Calu3 (cell line): ENCODE results near the gene TNS1. TPM values are rescaled to one million over a fixed set of nuclear protein-coding genes. Genes with fewer than 3 reads are reported as not detected.

Experiments used
- BruUV-seq: library from RNA; stranded (reverse); fragments of 400-500 nt; replicated peaks from 2 replicates; lab custom pipeline; 2021; lab: Mats Ljungman, UMichigan
- CTCF ChIA-PET: fragments of 300-600 bp; sonication (Branson Sonifier 250); formaldehyde crosslinking; loops from one replicate; lab custom pipeline; 2022; ENCODE audit warnings: antibody characterized with exemption; lab: Charles Lee
- DNase-seq: peaks from one replicate; pipeline ENCODE4 v3.0.0; 2022
- H3K27ac Mint-ChIP-seq: one replicate; pipeline ENCODE4 v1.8.0; 2022; ENCODE audit warnings: mixed read lengths; ENCODE audit not compliant: unreplicated experiment
- H3K27me3 Mint-ChIP-seq: one replicate; pipeline ENCODE4 v1.8.0; 2022; ENCODE audit warnings: mixed read lengths; ENCODE audit not compliant: unreplicated experiment
- H3K36me3 Mint-ChIP-seq: one replicate; pipeline ENCODE4 v1.8.0; 2022; ENCODE audit warnings: mild to moderate bottlenecking, moderate library complexity, mixed read lengths; ENCODE audit not compliant: insufficient read depth, unreplicated experiment
- H3K4me1 Mint-ChIP-seq: one replicate; pipeline ENCODE4 v1.8.0; 2022; ENCODE audit warnings: mild to moderate bottlenecking, low read depth, mixed read lengths; ENCODE audit not compliant: unreplicated experiment
- H3K4me3 Mint-ChIP-seq: one replicate; pipeline ENCODE4 v1.8.0; 2022; ENCODE audit warnings: mild to moderate bottlenecking, low read depth, moderate library complexity, mixed read lengths; ENCODE audit not compliant: unreplicated experiment
- H3K9me3 Mint-ChIP-seq: one replicate; pipeline ENCODE4 v1.8.0; 2022; ENCODE audit warnings: low read depth, mixed read lengths; ENCODE audit not compliant: unreplicated experiment
- CTCF ChIP-seq: fragments of 200-600 bp; IDR thresholded peaks from one replicate; pipeline ENCODE4 v1.8.0; 2022; ENCODE audit warnings: antibody characterized with exemption; ENCODE audit not compliant: unreplicated experiment
- intact Hi-C: fragments of 100-400 bp; cut with micrococcal nuclease; formaldehyde crosslinking; loops from one replicate; pipeline ENCODE4 v1.10.0; 2022; ENCODE audit not compliant: unreplicated experiment
- total RNA-seq: library from RNA; stranded (reverse); gene quantifications from 2 replicates; pipeline ENCODE4 v1.2.3, GENCODE V29; 2022

Gene TNS1
- total RNA-seq, 1 experiment from 2014 or later, result 2.2 TPM

DNA sequence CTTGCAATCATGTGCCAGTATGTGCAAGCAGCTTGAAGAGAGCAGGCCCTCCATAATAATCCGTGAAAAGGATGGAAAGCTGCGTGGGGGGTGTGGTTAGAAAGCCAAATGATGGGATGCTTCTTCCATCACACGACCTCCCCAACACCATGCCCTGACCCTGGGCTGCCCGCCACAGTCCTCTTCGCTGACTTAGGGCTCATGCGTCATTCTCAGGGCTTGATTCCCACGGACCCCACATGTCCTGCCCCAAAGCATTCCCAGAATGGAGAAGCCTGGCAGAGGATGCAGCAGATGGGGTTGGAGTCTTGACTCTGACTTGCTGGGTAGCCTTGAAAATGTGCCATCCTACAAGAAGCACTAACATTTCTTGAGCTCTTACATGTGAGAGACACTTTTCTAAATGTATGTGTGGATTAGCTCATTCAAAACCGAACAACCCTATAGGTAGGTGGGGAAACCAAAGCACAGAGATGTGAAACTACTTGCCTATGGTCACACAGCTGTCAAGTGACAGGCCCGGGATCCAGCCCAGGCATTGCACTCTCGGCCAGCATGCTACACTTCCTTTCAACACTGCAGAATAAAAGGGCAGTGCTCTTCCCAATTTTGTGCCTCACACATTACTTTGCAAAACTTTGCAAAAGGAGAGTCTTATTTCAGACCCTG, 3.7 kb downstream of the TNS1 start:
- H3K27ac Mint-ChIP-seq, result no peak overlapping the region
- H3K9me3 Mint-ChIP-seq, result no peaks in the 10 kb centered on the region
- intact Hi-C loops, result no loop called here
- no peaks in the 10 kb centered on the region for H3K36me3 Mint-ChIP-seq
- no peak for TF ChIP-seq CTCF
- DNase-seq, result no peak
- peaks cover 12% of the 10 kb centered on the region for H3K4me1 Mint-ChIP-seq
- H3K27me3 Mint-ChIP-seq, result peaks cover 80% of the 10 kb centered on the region
- BruUV-seq, result no TSS peak
- H3K4me3 Mint-ChIP-seq, result no peak overlapping the region
- CTCF ChIA-PET, result no interaction called here

DNA sequence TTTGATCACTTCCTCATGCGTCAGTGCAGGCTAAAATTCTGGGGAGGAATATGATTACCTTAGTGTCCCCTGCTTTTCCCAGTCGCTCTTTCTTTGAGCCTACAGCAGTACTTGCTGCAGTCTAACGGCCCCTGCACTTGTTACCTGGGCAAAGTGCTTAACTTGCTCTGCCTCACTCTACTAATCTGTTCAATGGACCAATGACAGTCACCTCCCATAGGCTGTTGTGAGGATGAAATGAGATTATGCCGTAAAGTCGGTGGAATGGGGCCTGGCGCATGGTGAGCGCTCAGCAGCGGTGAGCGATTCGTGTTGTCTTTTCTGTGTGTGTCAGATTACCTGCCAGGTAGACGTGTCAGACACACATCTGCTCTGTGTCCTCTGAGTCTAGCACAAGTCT, 5.3 kb downstream of the TNS1 start:
- no peak for TF ChIP-seq CTCF
- intact Hi-C loops, result no loop called here
- Mint-ChIP-seq H3K27ac (no peak overlapping the region), H3K27me3 (peaks cover 73% of the 10 kb centered on the region), H3K36me3 (no peaks in the 10 kb centered on the region), H3K4me1 (peaks cover 24% of the 10 kb centered on the region), H3K4me3 (no peak overlapping the region), H3K9me3 (no peaks in the 10 kb centered on the region)
- no TSS peak for BruUV-seq
- no peak for DNase-seq
- CTCF ChIA-PET, result no interaction called here

DNA sequence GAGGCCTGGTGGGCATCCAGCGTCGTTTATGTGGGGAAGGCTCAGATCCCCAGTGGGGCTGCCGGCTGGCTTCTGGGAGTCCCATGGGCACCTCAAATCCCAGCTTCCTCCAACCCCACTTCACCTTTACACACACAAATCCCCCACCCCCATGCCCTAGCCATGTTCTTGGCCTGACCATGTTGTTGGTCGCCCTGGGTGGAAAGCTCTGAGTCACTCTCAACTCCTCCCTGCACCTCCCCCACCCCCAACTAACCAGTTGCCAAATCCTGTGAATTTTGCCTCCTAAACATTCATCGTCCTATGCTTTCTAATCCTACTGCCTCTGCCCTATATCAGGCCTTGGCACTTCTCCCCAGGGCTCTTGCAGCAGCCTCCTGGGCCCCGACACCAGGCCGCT, 6.4 kb downstream of the TNS1 start:
- CTCF ChIA-PET, result no interaction called here
- BruUV-seq, result no TSS peak

DNA sequence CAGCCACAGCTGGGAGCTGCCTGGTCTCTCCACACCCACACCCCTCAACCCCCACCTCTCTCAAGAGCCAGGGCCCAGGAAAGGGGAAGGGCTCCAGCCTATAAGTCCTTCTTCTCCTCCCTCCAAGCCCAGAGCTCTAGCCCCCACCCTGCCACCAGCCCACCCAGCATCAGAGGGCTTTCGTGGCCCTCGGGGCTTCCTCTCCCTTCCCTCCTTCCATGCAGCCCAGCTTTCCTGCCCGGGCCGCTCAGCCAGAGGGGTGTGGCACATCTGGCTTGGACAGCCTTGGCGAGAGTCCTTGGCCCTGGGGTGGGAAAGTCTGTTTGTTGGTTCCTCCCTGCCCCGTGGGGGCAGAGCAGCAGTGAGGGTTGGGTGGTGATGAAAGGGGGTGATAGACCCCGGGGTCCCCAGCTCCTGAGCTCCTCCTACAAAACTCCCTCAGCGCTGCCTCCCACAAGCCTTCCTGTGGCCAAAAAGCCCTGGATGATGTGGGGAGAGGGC, 7.0 kb downstream of the TNS1 start:
- no TSS peak for BruUV-seq
- Mint-ChIP-seq H3K27me3 (peaks cover 68% of the 10 kb centered on the region), H3K36me3 (no peaks in the 10 kb centered on the region), H3K9me3 (no peaks in the 10 kb centered on the region), H3K4me3 (no peak overlapping the region), H3K4me1 (peaks cover 30% of the 10 kb centered on the region), H3K27ac (no peak overlapping the region)
- TF ChIP-seq CTCF, result no peak
- CTCF ChIA-PET, result no interaction called here
- no peak for DNase-seq
- intact Hi-C loops, result no loop called here

More for the DNA sequence above, 6.4 kb downstream of the TNS1 start:
- intact Hi-C loops, result no loop called here
- TF ChIP-seq CTCF, result no peak
- no peaks in the 10 kb centered on the region for H3K36me3 Mint-ChIP-seq
- H3K9me3 Mint-ChIP-seq, result no peaks in the 10 kb centered on the region
- peaks cover 30% of the 10 kb centered on the region for H3K4me1 Mint-ChIP-seq
- peaks cover 73% of the 10 kb centered on the region for H3K27me3 Mint-ChIP-seq
- H3K27ac Mint-ChIP-seq, result no peak overlapping the region
- H3K4me3 Mint-ChIP-seq, result no peak overlapping the region
- DNase-seq, result peak; percentile 27
